NCI-H1930 (cell line): ENCODE data around the gene SLC10A4.
"Not testable (repeated sequence)": the region's sequence is repeated elsewhere in the genome, so short reads cannot be mapped to it uniquely, and the experiment has no call there.

Source experiments
- DNase-seq, 2 experiments: peaks; one replicate each; lab custom pipeline; 2025; lab: John Stamatoyannopoulos, UW

Gene SLC10A4, protein sequence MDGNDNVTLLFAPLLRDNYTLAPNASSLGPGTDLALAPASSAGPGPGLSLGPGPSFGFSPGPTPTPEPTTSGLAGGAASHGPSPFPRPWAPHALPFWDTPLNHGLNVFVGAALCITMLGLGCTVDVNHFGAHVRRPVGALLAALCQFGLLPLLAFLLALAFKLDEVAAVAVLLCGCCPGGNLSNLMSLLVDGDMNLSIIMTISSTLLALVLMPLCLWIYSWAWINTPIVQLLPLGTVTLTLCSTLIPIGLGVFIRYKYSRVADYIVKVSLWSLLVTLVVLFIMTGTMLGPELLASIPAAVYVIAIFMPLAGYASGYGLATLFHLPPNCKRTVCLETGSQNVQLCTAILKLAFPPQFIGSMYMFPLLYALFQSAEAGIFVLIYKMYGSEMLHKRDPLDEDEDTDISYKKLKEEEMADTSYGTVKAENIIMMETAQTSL

DNA sequence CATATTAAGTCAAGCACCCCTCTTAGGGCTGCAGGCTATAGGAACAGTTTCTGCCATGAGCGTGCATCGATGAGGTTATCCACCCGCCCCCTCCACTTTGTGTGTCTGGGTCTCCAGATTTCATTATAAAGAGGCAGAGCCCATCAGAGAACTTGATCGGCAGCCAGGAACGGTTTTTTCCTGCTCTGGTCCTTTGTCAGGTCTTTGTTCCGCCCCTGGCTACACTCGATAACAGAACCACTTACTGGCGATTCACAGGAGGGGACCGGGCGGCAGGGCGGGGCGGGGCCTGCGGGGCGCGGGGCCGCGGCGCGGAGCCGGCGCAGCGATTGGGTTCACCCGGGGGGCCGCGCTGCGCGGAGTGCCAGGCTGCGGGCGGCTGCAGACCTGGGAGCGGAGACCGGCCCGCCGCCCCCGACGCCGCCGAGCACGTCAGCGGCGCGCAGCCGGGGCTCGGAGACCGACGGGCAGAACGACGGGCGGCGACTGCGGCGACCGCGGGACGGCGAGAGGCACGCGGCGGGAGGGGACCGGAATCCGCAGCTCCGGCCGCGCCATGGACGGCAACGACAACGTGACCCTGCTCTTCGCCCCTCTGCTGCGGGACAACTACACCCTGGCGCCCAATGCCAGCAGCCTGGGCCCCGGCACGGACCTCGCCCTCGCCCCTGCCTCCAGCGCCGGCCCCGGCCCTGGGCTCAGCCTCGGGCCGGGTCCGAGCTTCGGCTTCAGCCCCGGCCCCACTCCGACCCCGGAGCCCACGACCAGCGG, at the start of gene SLC10A4:
SLC10A4 (plus strand) TSS at position 338 of the 771 bp plus-strand sequence; CDS start at position 557, 219 bp downstream.
- DNase-seq = no peak

GRCh38 chr4:48436318-48436717, 46.8 kb upstream of the SLC10A4 start:
- no peak for DNase-seq

DNA sequence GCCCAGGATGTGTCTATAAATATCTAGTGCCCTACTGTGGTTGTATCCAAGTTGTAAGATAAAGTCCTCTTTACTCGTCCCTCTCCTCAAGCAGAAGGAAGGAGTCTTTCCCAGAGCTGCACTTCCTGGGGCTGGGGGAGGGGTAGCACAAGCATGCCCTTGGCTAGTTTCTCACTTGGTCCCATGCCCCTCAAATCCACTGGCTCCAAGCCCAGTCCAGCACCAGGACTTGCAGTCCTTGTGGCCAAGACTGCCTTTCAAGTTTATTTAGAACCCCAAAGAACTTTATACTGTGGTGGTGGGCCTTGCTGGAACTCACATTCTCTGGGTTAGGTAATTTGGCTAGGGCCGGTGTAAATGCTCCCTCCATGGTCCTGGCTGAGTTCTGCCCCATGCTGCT, 43.2 kb upstream of the SLC10A4 start:
- no peak for DNase-seq

DNA sequence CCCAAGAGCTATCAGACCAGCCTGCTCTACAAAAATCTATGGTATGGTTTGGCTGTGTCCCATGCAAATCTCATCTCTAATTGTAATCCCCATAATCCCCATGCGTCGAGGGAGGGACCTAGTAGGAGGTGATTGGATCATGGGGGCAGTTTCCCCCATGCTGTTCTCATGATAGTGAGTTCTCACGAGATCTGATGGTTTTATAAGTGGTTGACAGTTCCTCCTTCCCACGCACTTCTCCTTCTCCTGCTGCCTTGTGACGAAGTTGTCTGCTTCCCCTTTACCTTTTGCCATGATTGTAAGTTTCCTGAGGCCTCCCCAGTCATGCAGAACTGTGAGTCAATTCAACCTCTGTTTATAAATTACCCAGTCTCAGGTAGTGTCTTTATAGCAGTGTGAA, 42.2 kb upstream of the SLC10A4 start:
- DNase-seq = not testable (repeated sequence)

GRCh38 chr4:48445704-48446103, 37.4 kb upstream of the SLC10A4 start:
- DNase-seq = no peak

DNA sequence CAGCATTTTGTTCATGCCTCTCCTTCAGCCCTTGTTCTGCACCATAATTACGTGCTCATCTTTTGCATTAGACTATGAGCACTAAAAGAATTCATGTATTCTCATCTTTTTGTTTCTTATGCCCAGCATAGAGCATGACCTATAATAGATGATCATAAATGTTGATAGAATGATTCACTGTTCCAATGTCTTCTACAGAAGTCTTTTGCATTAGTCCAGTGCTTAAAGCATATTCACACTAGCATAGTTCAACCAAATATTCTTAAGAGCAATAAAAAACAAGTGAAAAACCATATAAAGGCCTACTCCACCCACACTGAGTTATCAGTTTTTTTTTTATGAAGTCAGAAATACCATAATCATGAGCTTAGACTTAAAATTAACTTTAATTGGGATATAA, 36.5 kb upstream of the SLC10A4 start:
- DNase-seq = no peak

DNA sequence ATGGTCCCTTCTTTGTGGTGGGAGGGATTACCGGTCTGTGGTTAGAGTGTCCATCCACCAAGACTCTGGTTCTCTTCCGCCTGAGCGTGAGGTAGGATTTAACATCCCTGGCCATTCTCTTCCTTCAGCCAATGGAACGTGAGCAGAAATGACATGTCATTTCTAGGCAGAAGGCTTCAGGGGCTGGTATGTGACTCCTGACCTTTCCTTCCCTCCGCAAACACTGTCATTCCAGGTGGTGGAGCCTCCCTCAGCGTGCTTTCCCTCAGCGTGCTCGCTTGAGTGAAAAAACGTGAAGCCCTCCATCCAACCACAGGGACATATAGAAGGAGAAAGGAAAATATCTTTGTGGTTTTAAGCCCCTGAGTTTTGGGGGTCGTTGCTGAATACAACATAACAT, 34.0 kb upstream of the SLC10A4 start:
- DNase-seq = no peak

GRCh38 chr4:48450740-48451139, 32.4 kb upstream of the SLC10A4 start:
- no peak for DNase-seq

DNA sequence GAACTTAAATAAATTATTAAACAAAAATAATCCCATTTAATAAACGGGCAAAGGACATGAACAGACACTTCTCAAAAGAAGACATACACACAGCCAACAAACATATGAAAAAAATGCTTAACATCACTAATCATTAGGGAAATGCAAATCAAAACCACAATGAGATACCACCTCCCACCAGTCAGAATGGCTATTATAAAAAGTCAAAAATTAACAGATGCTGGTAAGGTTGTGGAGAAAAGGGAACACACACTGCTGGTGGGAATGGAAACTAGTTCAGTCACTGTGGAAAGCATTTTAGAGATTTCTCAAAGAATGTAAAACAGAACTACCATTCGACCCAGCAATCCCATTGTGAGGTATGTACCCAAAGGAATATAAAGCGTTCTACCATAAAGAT, 31.5 kb upstream of the SLC10A4 start:
- not testable (repeated sequence) for DNase-seq

GRCh38 chr4:48454591-48454990, 28.6 kb upstream of the SLC10A4 start:
- DNase-seq = no peak

DNA sequence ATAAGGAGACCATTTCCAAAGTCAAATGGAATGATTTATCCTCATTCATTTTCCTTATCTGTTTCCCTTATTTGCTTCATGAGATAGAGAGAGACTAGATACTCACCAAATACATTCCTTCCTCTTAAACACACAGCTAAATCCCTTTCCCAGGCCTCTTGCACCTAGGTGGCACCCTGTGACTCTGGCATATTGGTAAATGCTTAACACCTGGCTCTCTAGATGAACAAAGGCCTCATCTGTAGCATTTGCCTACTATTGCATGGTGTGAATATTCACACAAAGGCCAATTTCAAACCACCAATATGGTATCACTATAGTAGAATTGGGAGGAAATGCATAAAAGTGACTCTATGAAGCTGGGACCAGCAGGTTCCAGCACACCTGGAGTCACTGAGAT, 22.1 kb upstream of the SLC10A4 start:
- no peak for DNase-seq

DNA sequence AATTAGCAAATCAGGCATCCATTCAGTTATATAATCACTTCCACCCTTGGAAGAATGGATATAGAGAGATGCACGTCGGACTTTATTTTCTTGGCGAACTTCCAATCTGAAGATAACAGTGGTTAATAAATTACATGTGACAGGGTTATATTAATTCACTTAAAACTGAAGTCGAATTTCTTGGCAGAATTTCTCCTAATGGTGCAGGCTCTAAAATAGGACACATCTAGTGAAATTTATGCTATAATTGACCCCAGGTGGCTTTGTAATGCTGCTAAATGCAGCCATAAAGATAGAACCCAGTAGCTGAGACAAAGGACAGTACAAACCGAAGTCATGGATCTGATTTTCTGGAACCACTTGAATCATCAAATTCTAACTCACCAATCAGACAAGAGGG, 20.8 kb upstream of the SLC10A4 start:
- no peak for DNase-seq

DNA sequence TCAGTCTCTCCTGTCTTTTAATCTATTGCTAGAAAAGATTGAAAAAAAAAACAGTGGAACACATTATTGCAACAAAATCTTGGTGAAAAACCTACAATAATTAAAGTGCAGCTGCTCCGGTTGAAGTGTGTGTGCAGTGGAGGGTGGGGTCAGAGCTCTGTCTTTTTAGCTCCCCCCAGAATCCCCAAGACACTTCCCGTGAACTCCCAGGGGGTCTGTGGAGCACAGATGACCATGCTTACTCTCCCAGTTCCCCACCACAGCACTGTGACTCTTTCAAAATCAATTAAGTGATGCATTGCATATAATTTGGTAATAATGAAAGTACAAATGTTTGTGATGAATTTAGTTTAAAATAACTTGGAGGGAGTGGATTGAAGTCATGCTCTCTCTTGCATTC, 15.7 kb upstream of the SLC10A4 start:
- DNase-seq = no peak

DNA sequence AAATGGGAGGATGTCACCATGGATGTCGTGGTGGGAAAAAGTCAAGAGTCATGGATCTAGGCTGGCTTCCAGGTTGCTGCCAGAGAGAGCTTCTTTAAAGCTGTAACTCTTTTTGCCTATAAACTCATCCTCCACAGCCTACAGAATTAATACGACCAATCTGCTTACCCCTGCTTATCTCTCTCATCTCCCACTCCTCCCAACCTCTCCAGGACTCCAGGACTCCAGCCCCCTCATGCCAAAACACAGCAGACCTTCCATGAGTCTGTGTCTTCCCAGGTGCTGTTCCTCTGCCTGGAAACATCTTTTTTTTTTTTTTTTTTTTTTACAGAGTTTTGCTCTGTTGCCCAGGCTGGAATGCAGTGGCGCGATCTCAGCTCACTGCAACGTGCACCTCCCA, 15.3 kb upstream of the SLC10A4 start:
- DNase-seq = no peak

- no peak for DNase-seq
These were observed 13.0 kb upstream of the SLC10A4 start for GRCh38 chr4:48470137-48470536.

DNA sequence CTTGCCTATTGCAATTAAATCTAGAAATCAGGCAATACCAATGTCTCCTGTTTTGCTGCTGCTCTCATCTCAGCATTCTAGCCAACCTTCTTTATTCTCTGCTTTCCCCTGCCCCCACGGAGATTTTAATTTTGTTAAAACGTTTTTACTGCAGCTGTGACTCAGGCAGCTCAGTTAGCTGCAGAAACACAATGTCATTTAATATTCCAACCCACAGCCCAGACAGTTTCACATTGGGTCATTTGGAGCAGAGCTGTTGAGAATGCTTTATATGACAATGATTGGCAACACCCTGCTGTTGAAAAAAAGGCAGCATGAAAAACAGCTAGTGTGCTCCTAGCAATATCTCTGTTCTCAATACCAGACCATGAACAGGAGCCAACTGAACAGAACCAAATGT, 12.6 kb upstream of the SLC10A4 start:
- no peak for DNase-seq

DNA sequence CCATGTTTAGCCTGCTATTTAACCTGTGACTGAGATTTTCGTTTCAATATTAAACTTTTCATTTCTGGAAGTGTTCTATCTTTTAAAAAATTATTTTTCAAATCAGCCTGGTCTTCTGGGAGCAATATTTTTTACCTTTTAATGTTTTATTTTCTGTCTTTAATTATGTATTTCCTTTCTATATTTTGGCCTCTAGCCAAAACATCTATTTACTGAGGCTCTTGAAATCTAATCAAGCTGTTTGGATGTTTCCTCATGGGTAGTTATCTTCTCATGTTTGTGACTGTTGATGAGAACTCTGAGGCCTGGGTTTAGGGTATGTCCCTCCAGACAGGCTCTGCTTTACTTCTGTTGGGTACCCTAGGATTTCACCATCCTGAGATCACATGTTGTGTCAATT, 10.3 kb upstream of the SLC10A4 start:
- DNase-seq = no peak

DNA sequence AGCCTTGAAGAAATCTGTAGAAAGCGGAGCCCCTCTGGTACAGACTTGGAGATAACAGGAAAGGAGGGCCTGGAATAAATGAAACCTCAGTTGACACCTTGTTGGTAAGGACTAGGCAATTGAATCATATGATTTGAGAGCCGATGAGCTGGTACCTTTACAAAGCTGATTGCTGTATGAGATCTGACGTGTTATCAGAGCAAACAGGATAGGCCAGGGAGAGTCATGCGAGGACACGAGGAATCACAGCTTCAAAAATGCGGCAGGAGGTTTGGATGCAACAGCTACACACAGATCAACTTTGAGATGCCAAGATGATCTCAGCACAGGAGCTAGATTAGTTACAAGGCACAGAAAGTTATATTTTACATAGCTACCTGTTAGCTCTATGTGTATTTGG, 7.4 kb upstream of the SLC10A4 start:
- DNase-seq = no peak

GRCh38 chr4:48478273-48478672, 4.9 kb upstream of the SLC10A4 start:
- DNase-seq = no peak

- DNase-seq = no peak
These were observed 1.6 kb upstream of the SLC10A4 start for GRCh38 chr4:48481581-48481980.

DNA sequence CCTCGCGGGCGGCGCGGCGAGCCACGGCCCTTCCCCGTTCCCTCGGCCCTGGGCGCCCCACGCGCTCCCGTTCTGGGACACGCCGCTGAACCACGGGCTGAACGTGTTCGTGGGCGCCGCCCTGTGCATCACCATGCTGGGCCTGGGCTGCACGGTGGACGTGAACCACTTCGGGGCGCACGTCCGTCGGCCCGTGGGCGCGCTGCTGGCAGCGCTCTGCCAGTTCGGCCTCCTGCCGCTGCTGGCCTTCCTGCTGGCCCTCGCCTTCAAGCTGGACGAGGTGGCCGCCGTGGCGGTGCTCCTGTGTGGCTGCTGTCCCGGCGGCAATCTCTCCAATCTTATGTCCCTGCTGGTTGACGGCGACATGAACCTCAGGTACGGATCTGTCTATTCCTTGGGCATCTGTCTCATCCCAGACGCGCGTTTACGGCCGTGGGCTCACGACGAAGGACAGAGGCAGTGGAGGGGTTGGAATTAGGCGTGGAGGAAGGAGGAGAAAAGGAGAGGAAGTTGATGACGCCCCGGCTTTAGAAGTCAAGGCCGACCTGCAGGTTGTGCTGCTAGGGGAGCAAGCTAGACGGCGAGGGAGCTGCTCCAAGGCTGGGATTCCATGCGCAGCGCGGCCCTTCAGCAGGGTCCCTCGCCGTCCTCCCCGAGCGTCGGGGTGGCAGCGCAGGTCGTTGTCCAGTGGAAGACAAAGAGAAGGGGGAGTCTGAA, 792 bp downstream of the SLC10A4 start:
- DNase-seq = no peak

DNA sequence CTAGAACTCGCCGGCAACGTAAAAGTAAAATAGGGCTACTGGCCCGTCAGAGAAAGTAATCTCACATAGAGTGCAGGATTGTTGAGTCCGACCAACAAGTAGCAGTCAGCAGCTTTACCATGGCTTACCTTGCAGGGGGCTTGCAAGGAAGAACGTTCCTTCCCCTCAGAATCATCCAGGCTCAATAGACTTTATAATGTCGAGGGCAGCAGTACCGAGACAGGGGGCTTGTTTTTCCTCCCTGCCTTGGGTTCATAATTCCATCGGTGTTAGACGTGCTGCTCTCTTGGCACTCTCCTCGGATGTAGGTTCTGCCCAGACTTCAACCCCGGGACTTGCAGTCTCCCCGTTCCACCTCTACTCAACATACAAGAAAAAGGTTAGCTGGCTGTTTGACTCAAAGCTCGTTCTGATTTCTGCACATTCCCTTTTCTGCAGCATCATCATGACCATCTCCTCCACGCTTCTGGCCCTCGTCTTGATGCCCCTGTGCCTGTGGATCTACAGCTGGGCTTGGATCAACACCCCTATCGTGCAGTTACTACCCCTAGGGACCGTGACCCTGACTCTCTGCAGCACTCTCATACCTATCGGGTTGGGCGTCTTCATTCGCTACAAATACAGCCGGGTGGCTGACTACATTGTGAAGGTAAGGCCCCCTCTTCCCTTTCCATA, 1.5 kb downstream of the SLC10A4 start:
- DNase-seq = no peak
